ENCODE measurements around the gene NDUFS8. TPM values are rescaled to one million over a fixed set of nuclear protein-coding genes. Genes with fewer than 3 reads are reported as not detected.
"Not testable (repeated sequence)": the region's sequence is repeated elsewhere in the genome, so short reads cannot be mapped to it uniquely, and the experiment has no call there.

The NDUFS8 gene
- 114 and 117 TPM in 2 replicates for total RNA-seq (2014; rRNA removed; shearing (Covaris generic))
- 219 and 230 TPM in 2 replicates for polyA plus RNA-seq (2016; fragmentation: Nextera tagmentation; extraction: Ambion mirVana)

DNA sequence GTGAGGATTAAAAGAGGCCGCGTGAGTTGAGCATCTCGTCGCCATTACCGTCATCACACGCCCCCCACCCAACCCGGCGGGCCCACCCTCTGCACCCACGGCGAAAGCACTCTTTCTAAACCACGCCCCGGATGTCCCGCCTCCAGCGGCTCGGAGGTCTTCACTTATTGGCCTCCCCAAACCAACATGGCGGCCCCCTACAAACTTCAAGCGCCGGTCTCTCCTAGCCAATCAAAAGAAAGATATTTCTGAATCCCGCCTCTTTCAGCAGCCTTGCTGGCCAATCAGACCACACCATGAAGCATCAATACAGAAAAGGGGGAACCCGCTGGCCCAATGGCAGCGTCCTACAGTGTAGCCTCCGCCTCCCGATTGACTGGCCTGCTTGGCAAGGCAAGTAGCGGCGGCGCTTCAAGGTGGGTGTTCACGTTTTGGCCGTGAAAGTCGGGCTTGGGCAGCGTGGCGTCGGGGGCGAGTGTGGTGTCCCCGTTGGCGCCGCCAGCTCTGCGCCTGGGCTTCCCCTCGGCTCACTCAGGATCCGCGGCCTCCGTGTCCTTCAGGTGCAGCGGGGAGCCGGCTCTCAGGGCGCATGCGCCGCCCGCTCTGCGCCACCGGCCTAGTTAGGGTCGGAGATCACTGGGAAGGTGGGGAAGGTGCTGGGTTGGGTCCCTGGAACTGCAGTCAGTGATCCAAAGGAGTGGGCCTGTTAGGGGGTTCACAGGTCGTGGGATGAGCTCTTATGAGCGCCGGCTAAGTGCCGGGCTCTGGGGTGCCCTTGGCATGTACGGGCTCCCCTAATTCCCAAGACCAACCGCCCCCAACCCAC lies at the start of gene NDUFS8:
Gene NDUFS8 (plus strand): TSS at position 364 of the 826 bp plus-strand sequence. CDS start 1,471 bp downstream, outside the sequence.
- no peak for TF ChIP-seq EZH2phosphoT487 (IDR thresholded peaks at IDR 0.05; ENCODE audit: insufficient read depth, low read depth)
- H2AFZ ChIP-seq = peak within 1 kb of the TSS; percentile 87
- no peaks in the 10 kb centered on the region for H3K9me3 ChIP-seq (ENCODE audit: low read depth)
- peak within 1 kb of the TSS; percentile 97 for H3K27ac ChIP-seq
- no peaks in the 10 kb centered on the region for H4K20me1 ChIP-seq (ENCODE audit: insufficient read depth)
- H3K4me1 ChIP-seq (ENCODE audit: insufficient read depth) = peaks cover 37% of the 10 kb centered on the region
- peak within 1 kb of the TSS; percentile 96 for H3K4me2 ChIP-seq (ENCODE audit: unreplicated experiment)
- peaks cover 33% of the 10 kb centered on the region for H3K79me2 ChIP-seq (ENCODE audit: insufficient read depth)
- peak; percentile 99 for DNase-seq
- peak within 1 kb of the TSS; percentile 86 for H3K4me3 ChIP-seq
- H3K36me3 ChIP-seq (ENCODE audit: low read depth) = peaks cover 3% of the 10 kb centered on the region; the same call in 1 of the 2 replicates
- no peaks in the 10 kb centered on the region for H3K9me2 ChIP-seq (ENCODE audit: insufficient read depth)
- H3F3A ChIP-seq (ENCODE audit: insufficient read depth) = peaks cover 20% of the 10 kb centered on the region
- in situ Hi-C loops (cut with MboI) = no loop called here
- H3K27me3 ChIP-seq (replicated peaks; ENCODE audit: insufficient read depth) = no peaks in the 10 kb centered on the region
- H3K9ac ChIP-seq = peak within 1 kb of the TSS; percentile 94
- 1% methylated on average over 50 to 52 of the region's 56 CpGs for WGBS, 2 experiments (ENCODE audit: low coverage in 1 of 2, low lambda C conversion rate in 2 of 2, missing lambda C conversion rate in 2 of 2)

GRCh38 chr11:67981226-67981625 lies 49.3 kb upstream of the NDUFS8 start:
- DNase-seq; H2AFZ ChIP-seq; H3K4me3 ChIP-seq; H3K79me2 ChIP-seq (ENCODE audit: insufficient read depth); H3K9ac ChIP-seq; H3K36me3 ChIP-seq (ENCODE audit: low read depth); H3K9me3 ChIP-seq (ENCODE audit: low read depth); H3K9me2 ChIP-seq (ENCODE audit: insufficient read depth); H4K20me1 ChIP-seq (ENCODE audit: insufficient read depth); H3K4me1 ChIP-seq (ENCODE audit: insufficient read depth); in situ Hi-C loops (cut with MboI); H3K27ac ChIP-seq; H3F3A ChIP-seq (ENCODE audit: insufficient read depth); H3K4me2 ChIP-seq (ENCODE audit: unreplicated experiment): not testable (repeated sequence)
- 0 out of 2 replicates have a peak, but pooled peaks cover 10% of the 10 kb centered on the region for H3K27me3 ChIP-seq (replicated peaks; ENCODE audit: insufficient read depth)
- 84 to 87% methylated on average over 10 of the region's 10 CpGs for WGBS, 2 experiments (ENCODE audit: low coverage in 1 of 2, low lambda C conversion rate in 2 of 2, missing lambda C conversion rate in 2 of 2)

DNA sequence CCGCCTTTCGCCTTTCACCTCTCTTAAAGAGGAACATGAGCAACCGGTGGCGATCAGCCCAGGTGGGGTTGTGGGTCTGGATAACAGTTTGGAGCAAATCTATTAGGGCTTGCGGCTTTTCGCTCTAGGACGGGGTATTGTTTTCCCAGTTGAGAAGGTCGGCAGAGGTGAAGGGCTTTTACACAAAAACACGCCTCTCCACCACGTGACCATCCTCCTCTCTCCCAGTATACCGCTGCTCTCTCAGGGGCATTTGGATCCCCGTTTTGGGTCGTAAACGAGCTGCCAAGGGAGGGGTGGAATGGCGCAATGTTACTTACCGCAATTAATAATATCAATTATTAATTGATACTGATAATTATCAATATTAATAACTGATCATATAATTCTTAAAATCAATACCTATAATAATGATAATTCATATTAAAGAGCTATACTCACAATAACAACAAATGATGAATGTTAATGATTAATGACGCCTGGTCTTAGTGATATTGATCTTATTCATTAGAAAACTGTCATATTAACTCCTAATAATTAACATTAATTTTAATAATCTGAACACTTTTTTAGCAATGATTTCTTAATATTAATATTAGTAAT lies 48.1 kb upstream of the NDUFS8 start:
- 70 to 72% methylated on average over 17 of the region's 17 CpGs for WGBS, 2 experiments (ENCODE audit: low coverage in 1 of 2, low lambda C conversion rate in 2 of 2, missing lambda C conversion rate in 2 of 2)
- in situ Hi-C loops (cut with MboI); DNase-seq: not testable (repeated sequence)

DNA sequence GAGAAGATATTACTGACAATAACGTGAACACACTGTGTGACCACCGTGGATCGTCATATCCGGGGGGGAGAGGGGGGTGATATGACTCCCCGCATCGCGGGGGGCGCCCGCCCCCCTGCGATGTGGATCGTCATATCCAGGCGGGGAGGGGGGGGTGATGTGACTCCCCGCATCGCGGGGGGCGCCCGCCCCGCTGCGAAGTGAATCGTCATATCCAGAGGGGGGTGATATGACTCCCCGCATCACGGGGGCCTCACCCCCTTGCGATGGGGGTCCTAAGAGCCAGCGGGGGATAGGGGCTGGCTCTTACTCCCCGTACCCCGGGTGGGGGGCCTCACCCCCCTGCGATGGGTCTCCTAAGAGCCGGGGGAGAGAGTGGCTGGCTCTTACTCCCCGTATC lies 46.5 kb upstream of the NDUFS8 start:
- Histone ChIP-seq H3K4me1 (ENCODE audit: insufficient read depth) (no peaks in the 10 kb centered on the region), H3K9me2 (ENCODE audit: insufficient read depth) (no peaks in the 10 kb centered on the region), H3K4me2 (ENCODE audit: unreplicated experiment) (no peak overlapping the region), H3K27ac (no peak overlapping the region), H3K79me2 (ENCODE audit: insufficient read depth) (no peaks in the 10 kb centered on the region), H3K4me3 (no peak overlapping the region), H2AFZ (no peak overlapping the region), H3K9ac (no peak overlapping the region), H3F3A (ENCODE audit: insufficient read depth) (no peaks in the 10 kb centered on the region), H3K36me3 (ENCODE audit: low read depth) (no peaks in the 10 kb centered on the region), H3K9me3 (ENCODE audit: low read depth) (no peaks in the 10 kb centered on the region), H4K20me1 (ENCODE audit: insufficient read depth) (no peaks in the 10 kb centered on the region), H3K27me3 (replicated peaks; ENCODE audit: insufficient read depth) (no peaks in the 10 kb centered on the region)
- in situ Hi-C loops (cut with MboI) = no loop called here
- DNase-seq = no peak
- TF ChIP-seq EZH2 (IDR thresholded peaks at IDR 0.05; ENCODE audit: insufficient read depth, poor library complexity, severe bottlenecking) = no peak
- no peak for TF ChIP-seq EZH2phosphoT487 (IDR thresholded peaks at IDR 0.05; ENCODE audit: insufficient read depth, low read depth)
- 52 to 65% methylated on average over 8 to 29 of the region's 29 CpGs for WGBS, 2 experiments (ENCODE audit: low coverage in 1 of 2, low lambda C conversion rate in 2 of 2, missing lambda C conversion rate in 2 of 2)

More for the DNA sequence above, 48.1 kb upstream of the NDUFS8 start:
- not testable (repeated sequence) for H3K4me2 ChIP-seq (ENCODE audit: unreplicated experiment); H3K36me3 ChIP-seq (ENCODE audit: low read depth); H2AFZ ChIP-seq; H3K9me2 ChIP-seq (ENCODE audit: insufficient read depth); H3K27ac ChIP-seq; H3K4me3 ChIP-seq; H3K9ac ChIP-seq; H3K4me1 ChIP-seq (ENCODE audit: insufficient read depth); H3K79me2 ChIP-seq (ENCODE audit: insufficient read depth); H3F3A ChIP-seq (ENCODE audit: insufficient read depth); H3K27me3 ChIP-seq (replicated peaks; ENCODE audit: insufficient read depth); H3K9me3 ChIP-seq (ENCODE audit: low read depth); H4K20me1 ChIP-seq (ENCODE audit: insufficient read depth)

- H4K20me1 ChIP-seq (ENCODE audit: insufficient read depth); H3K4me2 ChIP-seq (ENCODE audit: unreplicated experiment); H3K36me3 ChIP-seq (ENCODE audit: low read depth); H2AFZ ChIP-seq; H3K4me1 ChIP-seq (ENCODE audit: insufficient read depth); H3K9me2 ChIP-seq (ENCODE audit: insufficient read depth); H3K9me3 ChIP-seq (ENCODE audit: low read depth); H3K27ac ChIP-seq; H3F3A ChIP-seq (ENCODE audit: insufficient read depth); in situ Hi-C loops (cut with MboI); H3K4me3 ChIP-seq; H3K79me2 ChIP-seq (ENCODE audit: insufficient read depth); H3K9ac ChIP-seq; DNase-seq; H3K27me3 ChIP-seq (replicated peaks; ENCODE audit: insufficient read depth): not testable (repeated sequence)
- WGBS, 2 experiments (ENCODE audit: low coverage in 1 of 2, low lambda C conversion rate in 2 of 2, missing lambda C conversion rate in 2 of 2) = 72% methylated on average over 6 of the region's 6 CpGs
Measured at GRCh38 chr11:67985302-67985701, 45.2 kb upstream of the NDUFS8 start.
